PC-9 (cell line): ENCODE results near the gene HOXA2.

Experiments
- EZH2 ChIP-seq: fragments of 200-600 bp; sonication (generic); IDR thresholded peaks from 2 replicates; pipeline ENCODE4 v1.8.0; 2017; ENCODE audit warnings: antibody characterized with exemption, low read depth
- TF ChIP-seq, protein P1 (sequence below): fragments of 200-600 bp; sonication (generic); conservative IDR thresholded peaks from 2 replicates; pipeline ENCODE4 v1.6.1; 2017; ENCODE audit warnings: mixed run types, antibody characterized with exemption, mild to moderate bottlenecking, moderate library complexity

GRCh38 chr7:27149842-27150567 lies 47.5 kb upstream of the HOXA2 start:
- no peak for TF ChIP-seq EZH2
- TF ChIP-seq, protein P1, sequence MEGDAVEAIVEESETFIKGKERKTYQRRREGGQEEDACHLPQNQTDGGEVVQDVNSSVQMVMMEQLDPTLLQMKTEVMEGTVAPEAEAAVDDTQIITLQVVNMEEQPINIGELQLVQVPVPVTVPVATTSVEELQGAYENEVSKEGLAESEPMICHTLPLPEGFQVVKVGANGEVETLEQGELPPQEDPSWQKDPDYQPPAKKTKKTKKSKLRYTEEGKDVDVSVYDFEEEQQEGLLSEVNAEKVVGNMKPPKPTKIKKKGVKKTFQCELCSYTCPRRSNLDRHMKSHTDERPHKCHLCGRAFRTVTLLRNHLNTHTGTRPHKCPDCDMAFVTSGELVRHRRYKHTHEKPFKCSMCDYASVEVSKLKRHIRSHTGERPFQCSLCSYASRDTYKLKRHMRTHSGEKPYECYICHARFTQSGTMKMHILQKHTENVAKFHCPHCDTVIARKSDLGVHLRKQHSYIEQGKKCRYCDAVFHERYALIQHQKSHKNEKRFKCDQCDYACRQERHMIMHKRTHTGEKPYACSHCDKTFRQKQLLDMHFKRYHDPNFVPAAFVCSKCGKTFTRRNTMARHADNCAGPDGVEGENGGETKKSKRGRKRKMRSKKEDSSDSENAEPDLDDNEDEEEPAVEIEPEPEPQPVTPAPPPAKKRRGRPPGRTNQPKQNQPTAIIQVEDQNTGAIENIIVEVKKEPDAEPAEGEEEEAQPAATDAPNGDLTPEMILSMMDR = no peak
